DMS53 treated with DMSO at 0.1 percent for 48 hours (cell line): ENCODE measurements around the gene EHMT1.
"Not testable (repeated sequence)": the region's sequence is repeated elsewhere in the genome, so short reads cannot be mapped to it uniquely, and the experiment has no call there.

ENCODE experiments used
- DNase-seq: peaks from one replicate; lab custom pipeline; 2025; ENCODE audit not compliant: unreplicated experiment; lab: John Stamatoyannopoulos, UW

Gene EHMT1

DNA sequence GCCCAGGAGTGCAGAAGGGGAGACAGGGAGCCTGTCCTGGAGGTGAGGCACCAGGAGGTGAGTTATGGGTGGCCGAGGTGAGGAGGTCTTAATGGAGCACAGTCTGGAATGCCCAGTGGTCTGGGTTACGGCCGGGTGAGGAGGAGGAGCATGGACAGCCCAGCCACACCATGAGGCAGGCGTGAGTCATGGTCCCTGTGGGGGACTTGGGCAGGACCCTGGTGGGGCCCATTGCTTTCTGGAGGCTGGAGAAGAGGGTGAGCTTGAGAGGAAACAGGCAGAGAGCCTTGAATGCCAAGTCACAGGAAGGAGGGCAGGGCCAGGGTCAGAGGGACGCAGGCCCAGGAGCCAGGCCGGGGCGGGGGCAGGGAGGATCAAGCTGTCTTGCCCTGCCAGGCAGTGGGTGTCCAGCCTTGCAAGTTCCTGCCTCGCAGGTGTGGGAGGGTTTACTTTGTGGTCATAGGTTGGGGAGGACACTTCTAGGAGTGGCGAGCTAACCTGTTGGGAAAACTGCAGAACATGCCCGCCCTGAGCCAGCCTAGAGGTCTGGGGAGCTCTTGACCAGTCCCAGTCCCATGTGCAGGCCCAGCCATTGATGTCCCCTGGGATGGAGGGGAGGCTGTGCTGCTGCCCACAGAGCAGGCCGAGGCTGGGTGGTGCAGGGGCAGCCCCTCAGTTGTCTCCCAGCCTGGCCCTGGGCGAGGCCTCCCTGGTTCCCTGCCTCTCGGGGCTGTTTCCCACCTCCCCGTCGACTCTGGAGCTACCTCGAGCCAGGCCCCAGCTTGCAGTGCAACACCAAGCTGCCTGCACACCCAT, 261.6 kb downstream of the EHMT1 start:
- DNase-seq: no peak

DNA sequence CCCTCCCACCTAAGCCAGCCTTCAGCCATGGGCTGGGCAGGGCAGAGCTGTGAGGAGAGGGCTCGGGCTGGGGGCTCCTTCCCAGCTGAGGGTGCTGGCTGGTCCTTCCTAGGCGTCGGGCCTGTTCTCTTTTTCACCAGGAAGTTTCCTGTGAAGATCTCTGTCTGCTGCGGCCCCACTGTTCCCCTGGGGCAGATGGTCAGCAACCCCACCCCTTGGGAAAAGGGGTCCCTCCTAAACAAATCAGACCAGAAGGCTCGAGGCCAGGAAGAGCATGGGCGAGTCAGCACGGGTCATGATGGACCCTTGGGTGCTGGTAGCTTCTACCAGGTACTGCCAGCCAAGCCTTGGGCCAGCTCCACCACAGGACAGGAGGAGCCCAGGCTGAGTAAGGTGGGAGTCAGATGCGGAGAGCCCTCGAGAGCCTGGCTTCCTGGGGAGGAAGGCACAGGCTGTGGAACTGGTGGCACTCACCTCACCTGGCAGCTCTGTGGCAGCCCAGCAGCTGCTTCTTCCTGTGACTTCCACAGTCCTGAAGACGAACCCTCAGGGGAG, 262.2 kb downstream of the EHMT1 start:
- DNase-seq: no peak

GRCh38 chr9:137881591-137882505, 263.0 kb downstream of the EHMT1 start:
- no peak for DNase-seq

GRCh38 chr9:137882506-137882821, 263.7 kb downstream of the EHMT1 start:
- no peak for DNase-seq

DNA sequence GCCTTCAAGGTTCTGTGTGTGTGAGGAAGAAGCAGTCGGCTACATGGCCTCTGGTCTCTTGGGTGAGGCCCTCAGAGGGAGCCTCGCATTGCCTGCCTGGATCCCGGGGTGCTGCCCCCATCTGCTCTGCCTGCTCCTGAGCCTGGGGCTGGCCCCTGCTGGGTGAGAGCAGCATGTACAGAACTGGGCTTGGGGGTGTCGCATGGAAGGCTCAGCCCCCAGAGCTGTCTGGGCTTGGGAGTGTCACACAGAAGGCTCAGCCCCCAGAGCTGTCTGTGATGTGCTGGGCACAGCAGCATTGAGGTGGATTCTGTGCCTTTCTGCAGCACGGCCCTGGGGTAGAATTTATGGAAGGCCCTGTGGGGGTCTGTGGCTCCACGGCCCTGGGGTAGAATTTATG, 265.2 kb downstream of the EHMT1 start:
- not testable (repeated sequence) for DNase-seq

DNA sequence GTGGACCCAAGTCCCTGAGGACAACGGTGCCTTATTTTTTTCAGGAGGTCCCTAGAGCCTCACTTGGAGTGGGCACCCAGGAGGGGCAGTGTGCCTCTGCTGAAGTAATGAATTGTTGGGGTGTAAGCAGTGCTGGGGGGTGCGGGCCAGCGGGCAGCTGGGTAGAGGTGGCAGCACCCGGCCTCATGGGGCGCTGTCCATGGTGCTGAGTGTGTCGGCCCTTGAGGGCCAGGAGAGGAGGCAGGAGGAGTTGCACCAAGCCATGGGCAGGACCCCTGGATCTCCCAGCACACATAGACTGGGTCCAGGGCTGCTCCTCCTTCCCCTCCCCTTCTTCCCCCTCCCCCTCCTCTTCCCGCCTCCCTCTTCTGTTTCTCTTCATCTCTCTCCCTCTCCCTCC, 265.7 kb downstream of the EHMT1 start:
- not testable (repeated sequence) for DNase-seq

DNA sequence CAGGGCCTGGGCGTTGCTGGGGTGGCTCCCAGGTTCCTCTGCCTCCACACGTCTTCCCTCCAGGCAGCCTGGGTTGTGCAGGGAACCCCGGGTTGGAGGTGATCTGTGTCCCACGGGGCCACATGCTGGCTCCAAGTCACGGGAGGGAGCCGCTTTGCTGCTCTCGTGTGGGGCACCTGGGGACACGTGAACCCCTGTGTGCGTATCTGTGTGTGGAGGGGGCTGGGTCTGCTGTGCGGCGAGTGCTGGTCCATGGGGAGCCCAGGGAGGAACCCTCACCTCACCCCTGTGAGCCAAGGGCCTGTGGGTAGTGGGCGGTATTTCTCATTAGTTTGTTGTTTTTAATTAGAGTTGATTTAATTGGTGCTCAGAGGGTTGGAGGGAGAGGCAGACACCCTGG, 266.3 kb downstream of the EHMT1 start:
- not testable (repeated sequence) for DNase-seq
